Fibroblast of mammary gland (primary cell): ENCODE measurements around the gene PAN3.

ENCODE experiments used
- DNase-seq: peaks from one replicate; pipeline ENCODE4 v3.0.0-alpha.2; 2010; ENCODE audit warnings: low read depth
- H3K4me3 ChIP-seq: 2 replicates; pipeline ENCODE4 v1.5.1; 2011; ENCODE audit warnings: low read depth, mild to moderate bottlenecking, low read length, moderate library complexity; ENCODE audit not compliant: control insufficient read depth
- CTCF ChIP-seq: conservative IDR thresholded peaks from 2 replicates; pipeline ENCODE4 v1.5.1; 2011; ENCODE audit warnings: low read depth, low read length, inconsistent platforms; ENCODE audit not compliant: control insufficient read depth, insufficient read depth

The PAN3 gene

GRCh38 chr13:28138012-28138755, at the start of gene PAN3:
PAN3 (plus strand) TSS chr13:28138545; CDS start chr13:28138658, 113 bp downstream.
- DNase-seq, result peak; percentile 85
- H3K4me3 ChIP-seq, result peak within 1 kb of the TSS; percentile 75
- no peak for TF ChIP-seq CTCF

- DNase-seq, result no peak
- no peak for TF ChIP-seq CTCF
- H3K4me3 ChIP-seq, result no peak overlapping the region
Measured at GRCh38 chr13:28089065-28089464, 49.3 kb upstream of the PAN3 start.

GRCh38 chr13:28092431-28092830, 45.9 kb upstream of the PAN3 start:
- no peak for DNase-seq
- no peak for TF ChIP-seq CTCF
- no peak overlapping the region for H3K4me3 ChIP-seq

- no peak for DNase-seq
- H3K4me3 ChIP-seq, result no peak overlapping the region
- no peak for TF ChIP-seq CTCF
Measured at GRCh38 chr13:28093881-28094280, 44.5 kb upstream of the PAN3 start.

DNA sequence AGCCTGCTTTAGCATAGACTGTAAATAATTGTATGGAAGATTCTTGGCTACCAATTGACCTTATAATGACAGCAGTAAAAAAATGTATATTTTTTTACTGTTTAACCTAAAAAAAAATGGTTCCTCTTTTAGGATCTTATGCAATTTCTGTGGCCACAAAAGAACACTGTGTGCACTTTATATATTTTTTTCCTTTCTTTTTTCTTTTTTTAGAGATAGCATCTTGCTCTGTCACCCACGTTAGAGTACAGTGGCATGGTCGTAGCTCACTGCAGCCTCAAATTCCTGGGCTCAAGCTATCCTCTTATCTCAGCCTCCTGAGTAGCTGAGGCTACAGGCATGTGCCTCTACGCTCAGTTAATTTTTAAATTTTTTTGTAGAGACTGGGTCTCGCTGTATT, 44.0 kb upstream of the PAN3 start:
- no peak overlapping the region for H3K4me3 ChIP-seq
- DNase-seq, result no peak
- TF ChIP-seq CTCF, result no peak

DNA sequence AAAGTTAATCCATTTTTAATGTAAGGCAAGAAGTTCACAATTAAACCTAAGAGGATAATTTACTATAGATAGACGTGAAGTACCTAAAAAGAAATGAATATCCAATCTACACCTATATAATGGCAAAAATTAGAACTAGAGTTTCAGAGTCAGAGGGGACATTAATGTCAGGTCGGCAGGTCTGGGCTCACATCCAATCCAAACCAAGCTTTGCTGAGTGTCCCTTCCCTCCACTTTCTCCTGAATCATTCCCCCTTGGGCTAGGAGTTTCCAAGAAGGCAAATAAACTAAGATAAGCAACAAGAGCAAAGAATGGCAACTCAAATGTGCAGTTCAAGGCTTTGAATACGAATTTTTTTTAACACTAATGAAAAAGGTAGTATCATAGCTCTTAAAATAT, 40.8 kb upstream of the PAN3 start:
- no peak for TF ChIP-seq CTCF
- no peak overlapping the region for H3K4me3 ChIP-seq
- DNase-seq, result no peak
